Subcutaneous abdominal adipose tissue (tissue), 5 donors: ENCODE results near the gene ASIP.
A peak's percentile ranks its signal among the peaks of the same experiment; 100 is the strongest.
"Not testable (repeated sequence)": the region's sequence is repeated elsewhere in the genome, so short reads cannot be mapped to it uniquely, and the experiment has no call there.

Experiments
- H3K27ac ChIP-seq: one replicate; pipeline ENCODE4 v1.7.0; 2013; ENCODE audit warnings: low read depth, mild to moderate bottlenecking, inconsistent platforms, low read length, moderate library complexity
- H3K27me3 ChIP-seq, 5 donors: one replicate each; pipeline ENCODE4 v1.7.0; 2013; ENCODE audit warnings: low read length in 5 of 5, inconsistent platforms in 1 of 5; ENCODE audit not compliant: control insufficient read depth in 5 of 5, insufficient read depth in 4 of 5
- H3K36me3 ChIP-seq, 5 donors: one replicate each; pipeline ENCODE4 v1.7.0; 2013; ENCODE audit warnings: low read length in 5 of 5; ENCODE audit not compliant: control insufficient read depth in 5 of 5, insufficient read depth in 5 of 5
- H3K4me1 ChIP-seq, 5 donors: one replicate each; pipeline ENCODE4 v1.7.0; 2013; ENCODE audit warnings: low read length in 5 of 5, mild to moderate bottlenecking in 3 of 5, moderate library complexity in 1 of 5; ENCODE audit not compliant: control insufficient read depth in 5 of 5, insufficient read depth in 5 of 5
- H3K4me3 ChIP-seq, 5 donors: one replicate each; pipeline ENCODE4 v1.7.0; 2013; ENCODE audit warnings: low read length in 5 of 5, low read depth in 1 of 5
- H3K9ac ChIP-seq, 5 donors: one replicate each; pipeline ENCODE4 v1.7.0; 2013; ENCODE audit warnings: low read length in 5 of 5, mild to moderate bottlenecking in 4 of 5, moderate library complexity in 3 of 5
- H3K9me3 ChIP-seq, 5 donors: one replicate each; pipeline ENCODE4 v1.7.0; 2013; ENCODE audit warnings: low read length in 5 of 5; ENCODE audit not compliant: control insufficient read depth in 5 of 5
- donor health status: healthy.
- donor health status: healthy.
- donor health status: healthy.
- donor health status: healthy.
- donor health status: healthy.

The ASIP gene

DNA sequence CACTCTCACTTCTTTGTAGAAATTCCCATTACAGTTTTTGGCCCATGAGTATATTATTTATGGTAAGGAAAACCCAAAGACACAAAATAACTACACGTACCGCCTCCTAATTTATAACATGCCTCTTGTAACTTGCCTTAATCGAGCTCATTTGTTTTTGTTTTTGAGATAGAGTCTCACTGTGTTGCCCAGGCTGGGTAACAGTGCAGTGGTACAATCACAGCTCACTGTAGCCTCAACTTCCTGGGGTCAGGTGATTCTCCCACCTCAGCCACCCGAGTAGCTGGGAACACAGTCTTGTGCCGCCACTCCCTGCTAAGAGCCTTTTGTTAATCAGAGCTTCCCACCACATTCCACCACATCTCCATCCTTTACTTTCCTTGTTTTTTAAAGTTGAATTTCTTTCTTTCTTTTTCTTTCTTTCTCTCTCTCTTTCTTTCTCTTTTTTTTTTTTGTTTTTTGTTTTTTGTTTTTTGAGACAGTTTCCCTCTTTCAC is 15.5 kb downstream of the ASIP start:
- Histone ChIP-seq H3K27ac (no peak overlapping the region), H3K4me1 (no peaks in the 10 kb centered on the region), H3K9me3 (no peaks in the 10 kb centered on the region), H3K4me3 (no peak overlapping the region), H3K9ac (no peak overlapping the region), H3K36me3 (no peaks in the 10 kb centered on the region), H3K27me3 (peaks cover 0 to 2% (median 0%) of the 10 kb centered on the region in 5 donors)

DNA sequence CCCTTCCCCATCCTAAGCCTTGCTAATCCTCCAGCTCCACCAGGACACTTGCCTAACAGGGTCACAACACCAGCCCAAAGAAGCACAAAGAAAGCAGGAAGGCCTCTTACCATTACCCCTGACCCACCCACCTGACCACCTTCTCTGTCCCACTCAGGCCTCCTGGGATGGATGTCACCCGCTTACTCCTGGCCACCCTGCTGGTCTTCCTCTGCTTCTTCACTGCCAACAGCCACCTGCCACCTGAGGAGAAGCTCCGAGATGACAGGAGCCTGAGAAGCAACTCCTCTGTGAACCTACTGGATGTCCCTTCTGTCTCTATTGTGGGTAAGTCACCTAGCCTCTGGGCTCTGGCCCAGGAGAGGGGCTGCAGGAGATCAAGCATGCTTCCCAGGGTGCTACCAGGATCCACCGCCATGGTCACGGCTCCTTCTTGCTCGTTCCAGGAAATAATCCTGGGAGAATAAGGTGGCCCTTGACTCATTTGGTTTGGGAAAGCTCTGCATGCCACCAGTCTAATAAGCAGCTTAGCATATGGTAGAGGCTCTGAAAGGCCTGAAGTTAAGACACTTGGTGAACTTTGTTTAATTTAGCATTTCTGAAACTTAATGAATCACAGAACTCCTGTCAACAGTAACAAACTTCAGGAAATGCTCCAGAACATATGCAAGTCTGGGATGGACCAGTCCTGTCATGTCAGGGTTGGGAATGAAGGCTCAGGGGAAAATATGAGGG is 19.2 kb downstream of the ASIP start:
- Histone ChIP-seq H3K9me3 (no peaks in the 10 kb centered on the region), H3K4me1 (peaks cover 0 to 10% (median 0%) of the 10 kb centered on the region in 5 donors), H3K27ac (no peak overlapping the region), H3K9ac (no peak overlapping the region), H3K4me3 (no peak overlapping the region), H3K36me3 (no peaks in the 10 kb centered on the region), H3K27me3 (no peaks in the 10 kb centered on the region)

DNA sequence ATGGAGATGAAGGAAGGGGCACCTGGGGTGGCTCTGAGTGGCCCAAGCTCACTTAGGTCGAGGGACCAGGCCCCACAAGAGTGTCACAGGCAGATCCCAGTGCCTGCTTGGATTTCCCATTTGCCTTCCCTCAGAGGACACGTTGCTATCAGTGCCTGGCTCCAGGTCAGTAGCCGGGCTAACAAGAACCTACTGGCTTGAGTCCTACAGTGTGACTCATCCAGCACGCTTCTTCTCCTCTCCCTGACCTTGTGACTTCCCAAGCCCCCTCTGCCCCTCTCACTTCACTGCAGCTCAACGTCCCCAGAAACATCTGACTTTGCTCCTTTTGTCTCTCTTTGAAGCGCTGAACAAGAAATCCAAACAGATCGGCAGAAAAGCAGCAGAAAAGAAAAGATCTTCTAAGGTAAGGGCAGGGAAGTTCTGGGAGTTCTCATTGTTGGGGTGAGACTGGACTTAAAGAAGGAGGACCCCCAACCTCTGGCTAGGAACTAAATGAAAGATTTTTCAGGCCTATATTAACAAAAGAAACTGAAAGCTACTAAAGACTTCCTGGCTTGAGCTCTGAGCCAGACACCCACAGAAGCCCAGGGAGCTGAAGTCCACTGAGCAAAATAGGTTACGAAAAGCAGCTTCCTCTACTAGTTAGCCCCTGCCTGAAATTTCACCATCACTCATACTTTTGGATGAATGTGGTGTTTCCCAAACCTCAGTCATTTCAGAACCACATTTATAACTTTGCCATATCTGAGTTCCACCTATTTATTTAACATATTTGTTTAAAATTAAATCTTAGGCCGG is 21.5 kb downstream of the ASIP start:
- H3K27ac ChIP-seq: peak overlapping the region; percentile 51
- peaks cover 0 to 10% (median 0%) of the 10 kb centered on the region in 5 donors for H3K4me1 ChIP-seq
- H3K4me3 ChIP-seq: peak overlapping the region in 1 of 5 donors; percentile 7
- H3K36me3 ChIP-seq: no peaks in the 10 kb centered on the region
- peak overlapping the region in 1 of 5 donors; percentile 58 for H3K9ac ChIP-seq
- H3K27me3 ChIP-seq: no peaks in the 10 kb centered on the region
- H3K9me3 ChIP-seq: no peaks in the 10 kb centered on the region

DNA sequence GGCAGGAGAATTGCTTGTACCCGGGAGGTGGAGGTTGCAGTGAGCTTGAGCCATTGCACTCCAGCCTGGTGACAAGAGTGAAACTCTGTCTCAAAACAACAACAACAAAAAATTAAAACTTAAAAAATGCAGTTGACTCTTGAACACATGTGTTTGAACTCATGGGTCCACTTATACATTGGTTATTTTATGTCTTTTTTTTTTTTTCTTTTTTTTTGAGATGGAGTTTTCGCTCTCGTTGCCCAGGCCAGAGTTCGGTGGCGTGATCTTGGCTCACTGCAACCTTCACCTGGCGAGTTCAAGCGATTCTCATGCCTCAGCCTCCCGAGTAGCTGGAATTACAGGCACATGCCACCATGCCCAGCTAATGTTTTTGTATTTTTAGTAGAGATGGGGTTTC is 22.2 kb downstream of the ASIP start:
- H3K27me3 ChIP-seq, H3K4me3 ChIP-seq, H3K27ac ChIP-seq, H3K9ac ChIP-seq, H3K9me3 ChIP-seq, H3K36me3 ChIP-seq: not testable (repeated sequence)
- H3K4me1 ChIP-seq: peaks cover 0 to 11% (median under 1%) of the 10 kb centered on the region in 5 donors

DNA sequence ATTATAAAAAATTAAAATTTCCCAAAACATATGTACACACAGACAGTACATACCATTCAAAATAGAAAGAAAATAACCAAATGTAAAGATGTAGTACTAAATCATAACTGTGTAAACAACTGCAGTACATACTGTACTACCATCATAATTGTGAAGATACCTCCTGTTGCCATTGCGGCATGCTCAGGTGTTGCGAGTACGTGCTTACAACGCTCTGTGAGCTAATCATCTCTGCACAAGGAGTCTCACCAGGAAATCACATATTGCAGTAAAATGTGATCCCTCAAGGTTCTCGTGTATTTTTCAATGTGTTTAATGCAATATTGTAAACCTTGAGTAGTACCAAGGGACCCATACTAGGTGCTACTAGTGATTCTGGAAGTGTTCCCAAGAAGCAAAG is 22.9 kb downstream of the ASIP start:
- Histone ChIP-seq H3K27ac (no peak overlapping the region), H3K9ac (no peak overlapping the region), H3K4me1 (peaks cover 0 to 18% (median 7%) of the 10 kb centered on the region in 5 donors), H3K36me3 (no peaks in the 10 kb centered on the region), H3K4me3 (no peak overlapping the region), H3K27me3 (peaks cover 0 to 2% (median 0%) of the 10 kb centered on the region in 5 donors), H3K9me3 (no peaks in the 10 kb centered on the region)

DNA sequence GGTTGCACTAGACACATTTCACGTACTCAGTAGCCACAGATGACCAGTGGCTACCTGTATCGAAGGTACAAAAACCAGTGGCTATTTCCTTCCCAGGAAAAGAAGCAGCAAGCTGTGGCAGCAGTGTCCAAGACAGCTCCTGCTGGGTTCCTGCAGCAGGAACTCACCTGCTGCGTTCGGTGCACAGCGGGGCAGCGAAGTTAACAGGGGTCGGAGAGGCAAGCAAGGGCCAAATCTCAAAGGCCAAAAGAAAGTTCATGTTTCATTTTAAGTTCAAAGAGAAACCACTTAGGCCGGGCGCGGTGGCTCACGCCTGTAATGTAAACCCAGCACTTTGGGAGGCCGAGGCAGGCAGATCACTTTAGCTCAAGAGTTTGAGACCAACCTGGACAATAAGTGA is 26.9 kb downstream of the ASIP start:
- H3K4me3 ChIP-seq: no peak overlapping the region
- H3K27me3 ChIP-seq: peaks cover 0 to 5% (median 0%) of the 10 kb centered on the region in 5 donors
- no peaks in the 10 kb centered on the region for H3K36me3 ChIP-seq
- H3K4me1 ChIP-seq: peaks cover 0 to 14% (median 11%) of the 10 kb centered on the region in 5 donors
- no peak overlapping the region for H3K27ac ChIP-seq
- H3K9ac ChIP-seq: no peak overlapping the region
- H3K9me3 ChIP-seq: no peaks in the 10 kb centered on the region

DNA sequence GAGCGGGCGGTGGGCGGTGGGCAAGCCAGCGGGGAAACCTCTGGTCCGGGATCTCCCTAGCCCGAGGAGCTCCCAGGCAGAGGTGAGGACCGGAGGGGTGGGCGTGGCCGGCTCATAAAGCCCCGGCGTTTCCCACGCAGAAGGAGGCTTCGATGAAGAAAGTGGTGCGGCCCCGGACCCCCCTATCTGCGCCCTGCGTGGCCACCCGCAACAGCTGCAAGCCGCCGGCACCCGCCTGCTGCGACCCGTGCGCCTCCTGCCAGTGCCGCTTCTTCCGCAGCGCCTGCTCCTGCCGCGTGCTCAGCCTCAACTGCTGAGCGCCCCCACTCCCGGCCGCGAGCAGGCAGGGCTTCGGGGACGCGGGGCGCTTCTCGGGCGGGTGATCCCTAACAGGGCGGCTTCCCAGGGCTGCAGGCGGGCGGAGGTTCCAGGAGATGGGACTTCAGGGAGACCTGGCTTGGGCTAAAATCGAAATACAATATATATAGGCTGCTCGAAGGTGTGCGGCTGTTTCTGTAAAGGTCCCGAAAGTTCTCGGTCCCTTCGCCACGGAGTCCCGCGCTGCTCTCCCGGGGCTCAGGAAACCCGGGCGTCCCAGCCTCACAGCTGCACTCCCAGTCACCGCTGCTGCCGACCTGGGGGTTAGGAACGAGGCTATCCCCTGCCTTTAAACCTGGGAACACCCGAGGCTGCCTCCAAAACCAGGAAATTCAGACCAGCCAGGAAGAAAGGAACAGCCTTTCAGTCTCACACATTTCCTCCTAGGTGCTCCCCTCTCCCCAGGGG is 27.8 kb downstream of the ASIP start:
- no peaks in the 10 kb centered on the region for H3K36me3 ChIP-seq
- H3K9me3 ChIP-seq: no peaks in the 10 kb centered on the region
- H3K27ac ChIP-seq: no peak overlapping the region
- peaks cover 0 to 5% (median 0%) of the 10 kb centered on the region in 5 donors for H3K27me3 ChIP-seq
- peak overlapping the region in 4 of 5 donors; percentile 48 to 65 (median 58) for H3K4me3 ChIP-seq
- peak overlapping the region in 4 of 5 donors; percentile 24 to 73 (median 57) for H3K9ac ChIP-seq
- peaks cover 0 to 14% (median 11%) of the 10 kb centered on the region in 5 donors for H3K4me1 ChIP-seq

DNA sequence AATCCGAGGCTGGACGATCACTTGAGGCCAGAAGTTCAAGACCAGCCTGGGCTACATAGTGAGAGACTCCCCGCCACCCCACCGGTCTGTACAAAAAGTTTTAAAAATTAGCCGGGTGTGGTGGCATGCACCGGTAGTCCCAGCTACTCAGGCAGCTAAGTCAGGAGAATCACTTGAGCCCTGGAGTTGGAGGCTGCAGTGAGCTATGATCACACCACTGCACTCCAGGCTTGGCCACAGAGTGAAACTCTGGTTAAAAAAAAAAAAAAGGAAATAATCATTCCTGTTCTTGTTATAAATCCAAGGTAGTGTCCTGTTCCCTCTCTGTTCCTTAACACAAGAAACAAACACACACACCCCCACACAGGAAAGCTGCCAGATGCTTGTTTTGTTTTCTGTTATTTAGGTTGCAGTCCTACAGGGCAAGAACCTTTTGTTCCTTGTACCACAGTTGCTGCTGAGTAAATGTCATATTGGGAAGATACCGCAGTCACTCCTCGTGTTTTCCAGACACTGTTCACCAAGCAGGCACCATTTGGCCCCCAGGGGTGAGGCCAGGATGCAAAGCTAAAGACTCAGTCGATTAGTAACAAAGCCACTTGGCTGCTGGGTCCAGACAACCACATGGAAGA is 28.9 kb downstream of the ASIP start:
- Histone ChIP-seq H3K27me3 (peaks cover 0 to 5% (median 0%) of the 10 kb centered on the region in 5 donors), H3K9me3 (no peaks in the 10 kb centered on the region), H3K4me1 (peaks cover 0 to 14% (median 11%) of the 10 kb centered on the region in 5 donors), H3K36me3 (peaks cover 0 to 3% (median 0%) of the 10 kb centered on the region in 5 donors), H3K4me3 (no peak overlapping the region), H3K27ac (no peak overlapping the region), H3K9ac (no peak overlapping the region)

DNA sequence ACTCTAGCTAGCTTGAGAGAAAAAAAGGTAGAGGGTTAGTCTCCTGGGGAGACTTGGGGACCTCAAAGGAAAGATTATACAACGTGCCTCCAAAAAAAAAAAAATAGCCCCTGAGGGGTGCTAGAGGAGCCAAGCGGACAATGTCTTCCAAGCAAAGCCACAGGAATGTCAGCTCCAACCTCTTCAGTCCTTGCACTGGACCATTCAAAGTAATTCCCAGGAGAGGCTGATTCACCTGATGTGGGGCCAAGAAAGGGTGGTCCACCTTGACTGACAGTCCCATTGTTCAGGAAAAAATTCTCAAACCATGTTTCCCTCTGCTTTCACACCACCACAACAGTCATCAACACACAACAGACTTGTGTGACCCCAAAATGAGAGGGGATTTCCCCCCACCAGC is 30.7 kb downstream of the ASIP start:
- H3K27ac ChIP-seq: no peak overlapping the region
- H3K9ac ChIP-seq: no peak overlapping the region
- H3K9me3 ChIP-seq: no peaks in the 10 kb centered on the region
- peaks cover 0 to 9% (median 3%) of the 10 kb centered on the region in 5 donors for H3K36me3 ChIP-seq
- H3K4me3 ChIP-seq: no peak overlapping the region
- peaks cover 0 to 5% (median 0%) of the 10 kb centered on the region in 5 donors for H3K27me3 ChIP-seq
- peaks cover 0 to 14% (median 11%) of the 10 kb centered on the region in 5 donors for H3K4me1 ChIP-seq
